BLaER1 treated with 17β-estradiol and CSF1 and Interleukin-3, amounts not matched to agents 10 nM and 100 nM (cell line): ENCODE results near the gene CCDC30.

Experiments used
- H3K27ac ChIP-seq, 11 experiments: shearing (Covaris generic); formaldehyde crosslinking; 2 replicates each; pipeline ENCODE4 v1.8.1; 2022
- H3K27me3 ChIP-seq, 11 experiments: shearing (Covaris generic); formaldehyde crosslinking; 2 replicates each; pipeline ENCODE4 v1.8.1; 2022
- H3K36me3 ChIP-seq, 11 experiments: shearing (Covaris generic); formaldehyde crosslinking; 2 replicates each; pipeline ENCODE4 v1.8.1; 2022
- H3K4me1 ChIP-seq, 10 experiments: shearing (Covaris generic); formaldehyde crosslinking; 2 replicates each; pipeline ENCODE4 v1.8.1; 2022
- H3K4me2 ChIP-seq, 11 experiments: shearing (Covaris generic); formaldehyde crosslinking; 2 replicates each; pipeline ENCODE4 v1.8.1; 2022
- H3K4me3 ChIP-seq, 10 experiments: shearing (Covaris generic); formaldehyde crosslinking; 2 replicates each; pipeline ENCODE4 v1.8.1; 2022
- H3K9ac ChIP-seq, 11 experiments: shearing (Covaris generic); formaldehyde crosslinking; 2 replicates each; pipeline ENCODE4 v1.8.1; 2022
- H3K9me3 ChIP-seq, 11 experiments: shearing (Covaris generic); formaldehyde crosslinking; replicated peaks in 1 of 11; 2 replicates each; pipeline ENCODE4 v1.8.1; 2022
- H4K20me1 ChIP-seq, 11 experiments: shearing (Covaris generic); formaldehyde crosslinking; 2 replicates each; pipeline ENCODE4 v1.8.1; 2022
- Cebpa-rat ChIP-seq, 11 experiments: shearing (Covaris generic); IDR thresholded peaks; 2 replicates each; pipeline ENCODE4 v1.8.1; 2022

The CCDC30 gene

GRCh38 chr1:42684139-42684538 is 221.1 kb downstream of the CCDC30 start:
- Histone ChIP-seq H3K27ac (peak overlapping the region in 2 of 11 experiments; percentile 91 to 93; a peak in 2 of 22 replicates), H3K27me3 (no peaks in the 10 kb centered on the region), H4K20me1 (peaks cover 63 to 65% (median 64%) of the 10 kb centered on the region in 11 experiments), H3K4me1 (peaks cover 70 to 77% (median 73%) of the 10 kb centered on the region in 10 experiments), H3K4me2 (peak overlapping the region; percentile 85 to 99 (median 93)), H3K9me3 (no peaks in the 10 kb centered on the region), H3K36me3 (peaks cover 51 to 62% (median 62%) of the 10 kb centered on the region in 11 experiments), H3K9ac (peak overlapping the region; percentile 89 to 97 (median 93)), H3K4me3 (peak overlapping the region; percentile 79 to 98 (median 94))
- no peak for TF ChIP-seq Cebpa-rat (IDR thresholded peaks at IDR 0.05)

- H4K20me1 ChIP-seq = peaks cover 85 to 88% (median 86%) of the 10 kb centered on the region in 11 experiments
- peaks cover 67 to 85% (median 83%) of the 10 kb centered on the region in 11 experiments for H3K36me3 ChIP-seq
- H3K27me3 ChIP-seq = no peaks in the 10 kb centered on the region
- peak overlapping the region in 7 of 10 experiments; percentile 14 to 98 (median 92); a peak in 8 of 20 replicates for H3K4me3 ChIP-seq
- H3K27ac ChIP-seq = no peak overlapping the region
- peak overlapping the region; percentile 68 to 99 (median 92) for H3K4me2 ChIP-seq
- peak overlapping the region in 6 of 11 experiments; percentile 0 to 90 (median 26); a peak in 6 of 22 replicates for H3K9ac ChIP-seq
- no peaks in the 10 kb centered on the region for H3K9me3 ChIP-seq
- no peak for TF ChIP-seq Cebpa-rat (IDR thresholded peaks at IDR 0.05)
- peaks cover 51 to 76% (median 64%) of the 10 kb centered on the region in 10 experiments for H3K4me1 ChIP-seq
These were observed 223.3 kb downstream of the CCDC30 start for GRCh38 chr1:42686418-42686817.

- H3K36me3 ChIP-seq = peaks cover 82 to 100% (median 99%) of the 10 kb centered on the region in 11 experiments
- H4K20me1 ChIP-seq = peaks cover 100% of the 10 kb centered on the region in 11 experiments
- H3K27me3 ChIP-seq = no peaks in the 10 kb centered on the region
- H3K27ac ChIP-seq = no peak overlapping the region
- H3K4me2 ChIP-seq = peak overlapping the region in 8 of 11 experiments; percentile 20 to 99 (median 88); a peak in 8 of 22 replicates
- H3K9ac ChIP-seq = peak overlapping the region in 1 of 11 experiments; percentile 5; a peak in 1 of 22 replicates
- H3K4me1 ChIP-seq = peaks cover 44 to 80% (median 52%) of the 10 kb centered on the region in 10 experiments
- no peak overlapping the region for H3K4me3 ChIP-seq
- TF ChIP-seq Cebpa-rat (IDR thresholded peaks at IDR 0.05) = no peak
- no peaks in the 10 kb centered on the region for H3K9me3 ChIP-seq
These were observed 226.8 kb downstream of the CCDC30 start for GRCh38 chr1:42689912-42690311.

GRCh38 chr1:42690477-42691156 is 227.5 kb downstream of the CCDC30 start:
- Histone ChIP-seq H3K4me2 (peak overlapping the region in 2 of 11 experiments; percentile 26 to 33; a peak in 6 of 22 replicates), H3K27me3 (no peaks in the 10 kb centered on the region), H3K27ac (no peak overlapping the region), H3K36me3 (peaks cover 84 to 100% (median 99%) of the 10 kb centered on the region in 11 experiments), H3K4me1 (peaks cover 37 to 73% (median 45%) of the 10 kb centered on the region in 10 experiments), H3K9me3 (no peaks in the 10 kb centered on the region), H4K20me1 (peaks cover 100% of the 10 kb centered on the region in 11 experiments), H3K9ac (no peak overlapping the region; a peak in 1 of 22 replicates), H3K4me3 (no peak overlapping the region)
- TF ChIP-seq Cebpa-rat (IDR thresholded peaks at IDR 0.05) = no peak

- Histone ChIP-seq H3K9ac (no peak overlapping the region), H3K9me3 (no peaks in the 10 kb centered on the region), H3K27me3 (no peaks in the 10 kb centered on the region), H3K4me2 (peak overlapping the region in 3 of 11 experiments; percentile 9 to 26 (median 19); a peak in 5 of 22 replicates), H3K36me3 (peaks cover 85 to 100% (median 99%) of the 10 kb centered on the region in 11 experiments), H3K4me3 (no peak overlapping the region), H3K4me1 (peaks cover 32 to 68% (median 39%) of the 10 kb centered on the region in 10 experiments), H3K27ac (no peak overlapping the region), H4K20me1 (peaks cover 100% of the 10 kb centered on the region in 11 experiments)
- no peak for TF ChIP-seq Cebpa-rat (IDR thresholded peaks at IDR 0.05)
These were observed 228.0 kb downstream of the CCDC30 start for GRCh38 chr1:42691157-42691498.

- Histone ChIP-seq H3K9me3 (no peaks in the 10 kb centered on the region), H3K27me3 (no peaks in the 10 kb centered on the region), H3K36me3 (peaks cover 85 to 100% (median 99%) of the 10 kb centered on the region in 11 experiments), H3K4me1 (peaks cover 18 to 54% (median 26%) of the 10 kb centered on the region in 10 experiments), H3K9ac (0 out of 22 replicates have a peak overlapping the region, but pooled peaks of 1 of the 11 experiments have one; percentile 15), H3K4me2 (peak overlapping the region in 1 of 11 experiments; percentile 19; a peak in 1 of 22 replicates), H3K27ac (no peak overlapping the region), H4K20me1 (peaks cover 100% of the 10 kb centered on the region in 11 experiments), H3K4me3 (no peak overlapping the region)
- no peak for TF ChIP-seq Cebpa-rat (IDR thresholded peaks at IDR 0.05)
These were observed 229.4 kb downstream of the CCDC30 start for GRCh38 chr1:42692461-42692860.

- H3K4me1 ChIP-seq = peaks cover 14 to 50% (median 22%) of the 10 kb centered on the region in 10 experiments
- no peak overlapping the region for H3K27ac ChIP-seq
- no peak overlapping the region for H3K4me2 ChIP-seq
- no peak overlapping the region for H3K4me3 ChIP-seq
- no peak for TF ChIP-seq Cebpa-rat (IDR thresholded peaks at IDR 0.05)
- peaks cover 100% of the 10 kb centered on the region in 11 experiments for H4K20me1 ChIP-seq
- peaks cover 85 to 100% (median 99%) of the 10 kb centered on the region in 11 experiments for H3K36me3 ChIP-seq
- H3K27me3 ChIP-seq = no peaks in the 10 kb centered on the region
- H3K9me3 ChIP-seq = no peaks in the 10 kb centered on the region
- 0 out of 22 replicates have a peak overlapping the region, but pooled peaks of 1 of the 11 experiments have one; percentile 15 for H3K9ac ChIP-seq
These were observed 229.8 kb downstream of the CCDC30 start for GRCh38 chr1:42692911-42693310.

GRCh38 chr1:42698081-42698813 is 235.2 kb downstream of the CCDC30 start:
- no peaks in the 10 kb centered on the region for H3K4me1 ChIP-seq
- H3K27ac ChIP-seq = no peak overlapping the region
- no peak overlapping the region for H3K4me3 ChIP-seq
- TF ChIP-seq Cebpa-rat (IDR thresholded peaks at IDR 0.05) = no peak
- H3K4me2 ChIP-seq = no peak overlapping the region
- H3K36me3 ChIP-seq = peaks cover 98 to 100% (median 100%) of the 10 kb centered on the region in 11 experiments
- no peaks in the 10 kb centered on the region for H3K9me3 ChIP-seq
- no peak overlapping the region for H3K9ac ChIP-seq
- peaks cover 89 to 100% (median 98%) of the 10 kb centered on the region in 11 experiments for H4K20me1 ChIP-seq
- H3K27me3 ChIP-seq = no peaks in the 10 kb centered on the region

- Histone ChIP-seq H3K4me2 (no peak overlapping the region), H3K27ac (no peak overlapping the region), H4K20me1 (peaks cover 88 to 100% (median 98%) of the 10 kb centered on the region in 11 experiments), H3K27me3 (no peaks in the 10 kb centered on the region), H3K4me1 (no peaks in the 10 kb centered on the region), H3K9me3 (no peaks in the 10 kb centered on the region), H3K36me3 (peaks cover 98 to 100% (median 100%) of the 10 kb centered on the region in 11 experiments), H3K9ac (no peak overlapping the region), H3K4me3 (no peak overlapping the region)
- no peak for TF ChIP-seq Cebpa-rat (IDR thresholded peaks at IDR 0.05)
These were observed 236.9 kb downstream of the CCDC30 start for GRCh38 chr1:42700006-42700405.
